ENCODE results near the gene HLA-B.

- no peak for TF ChIP-seq CTCF (IDR thresholded peaks at IDR 0.05)
- no peak for TF ChIP-seq POLR2A (IDR thresholded peaks at IDR 0.05)
These were observed 37.0 kb upstream of the HLA-B start for GRCh38 chr6:31393932-31394331.

Data from thyroid gland (tissue), 4 donors.